A673 (cell line): Measurements from ENCODE around the gene SMAD6. TPM values are rescaled to one million over a fixed set of nuclear protein-coding genes. Genes with fewer than 3 reads are reported as not detected.

Experiments used
- BruUV-seq: library from RNA; stranded (reverse); fragments of 400-500 nt; replicated peaks from 2 replicates; lab custom pipeline; 2021; lab: Mats Ljungman, UMichigan
- CTCF ChIA-PET: fragments of 300-600 bp; sonication (Branson Sonifier 250); formaldehyde crosslinking; loops from one replicate; lab custom pipeline; 2022; ENCODE audit warnings: antibody characterized with exemption; lab: Charles Lee
- POLR2A ChIA-PET: fragments of 300-600 bp; sonication (Branson Sonifier 250); formaldehyde crosslinking; loops from one replicate; lab custom pipeline; 2022; ENCODE audit warnings: antibody characterized with exemption; ENCODE audit not compliant: low non-redundant PET; lab: Charles Lee
- DNase-seq: peaks from one replicate; pipeline ENCODE4 v3.0.0-alpha.2; 2015; ENCODE audit warnings: low spot score
- H3K27ac ChIP-seq: fragments of 200-600 bp; sonication (generic); 2 replicates; pipeline ENCODE4 v1.5.1; 2016; ENCODE audit warnings: mixed run types, low read depth, mild to moderate bottlenecking, mixed read lengths, antibody characterized with exemption, low read length; ENCODE audit not compliant: poor library complexity, severe bottlenecking
- H3K27me3 ChIP-seq: fragments of 200-600 bp; sonication (generic); replicated peaks from 2 replicates; pipeline ENCODE4 v1.6.1; 2017; ENCODE audit warnings: mixed run types, low read depth, mild to moderate bottlenecking, mixed read lengths, antibody characterized with exemption, low read length; ENCODE audit not compliant: insufficient read depth, poor library complexity
- H3K36me3 ChIP-seq: fragments of 200-600 bp; sonication (generic); 2 replicates; pipeline ENCODE4 v1.6.1; 2016; ENCODE audit warnings: mixed run types, mild to moderate bottlenecking, mixed read lengths, antibody characterized with exemption, low read length; ENCODE audit not compliant: insufficient read depth, poor library complexity, severe bottlenecking
- H3K4me1 ChIP-seq: fragments of 200-600 bp; sonication (generic); 2 replicates; pipeline ENCODE4 v1.6.1; 2017; ENCODE audit warnings: mixed run types, mild to moderate bottlenecking, mixed read lengths, antibody characterized with exemption, low read length; ENCODE audit not compliant: insufficient read depth, poor library complexity, severe bottlenecking
- H3K4me3 ChIP-seq: fragments of 200-600 bp; sonication (generic); 2 replicates; pipeline ENCODE4 v1.5.1; 2016; ENCODE audit warnings: low read depth, mixed run types, mild to moderate bottlenecking, mixed read lengths, low read length; ENCODE audit not compliant: poor library complexity, severe bottlenecking
- H3K9me3 ChIP-seq: fragments of 200-600 bp; sonication (generic); 2 replicates; pipeline ENCODE4 v1.6.1; 2016; ENCODE audit warnings: mixed run types, low read depth, mild to moderate bottlenecking, mixed read lengths, antibody characterized with exemption, low read length; ENCODE audit not compliant: poor library complexity, severe bottlenecking
- CTCF ChIP-seq: fragments of 300-800, 200-600 bp; sonication (generic); conservative IDR thresholded peaks from 2 replicates; pipeline ENCODE4 v1.5.1; 2017; ENCODE audit warnings: low read depth, mild to moderate bottlenecking, antibody characterized with exemption, low read length, moderate library complexity, mixed read lengths
- EZH2 ChIP-seq: fragments of 200-600 bp; sonication (generic); IDR thresholded peaks from 2 replicates; pipeline ENCODE4 v1.6.1; 2017; ENCODE audit warnings: borderline replicate concordance, low read depth, mild to moderate bottlenecking, mixed read lengths, antibody characterized with exemption, low read length; ENCODE audit not compliant: poor library complexity, severe bottlenecking
- intact Hi-C: fragments of 100-400 bp; cut with micrococcal nuclease; formaldehyde crosslinking; loops from one replicate; pipeline ENCODE4 v1.10.0; 2022; ENCODE audit not compliant: unreplicated experiment
- total RNA-seq: library from RNA; stranded (reverse); gene quantifications from 2 replicates; pipeline ENCODE4 v1.2.3, GENCODE V29; 2021

SMAD6 gene
- total RNA-seq, 1 experiment from 2014 or later, result 63.9 TPM

GRCh38 chr15:66789029-66790025, 87.3 kb downstream of the SMAD6 start:
- TF ChIP-seq EZH2 (no peak), CTCF (peak; percentile 56)
- no peak overlapping the region for H3K27ac ChIP-seq
- no peaks in the 10 kb centered on the region for H3K4me1 ChIP-seq
- BruUV-seq, result no TSS peak
- H3K4me3 ChIP-seq, result no peak overlapping the region
- H3K27me3 ChIP-seq, result no peaks in the 10 kb centered on the region
- intact Hi-C loops, result loop anchor here (5.0 kb wide), 1 partner anchor 63 kb away; no protein-coding TSS in a partner anchor
- peak; percentile 66 for DNase-seq
- no peaks in the 10 kb centered on the region for H3K36me3 ChIP-seq
- CTCF ChIA-PET, result interaction anchor here (0.8 to 1.3 kb wide), 2 partner anchors 13 to 62 kb away, joined by 3 to 9 read pairs; no protein-coding TSS in a partner anchor
- POLR2A ChIA-PET, result interaction anchor here (0.7 kb wide), 1 partner anchor 223 kb away, joined by 4 read pairs; no protein-coding TSS in a partner anchor
- H3K9me3 ChIP-seq, result no peaks in the 10 kb centered on the region

GRCh38 chr15:66795851-66796250, 93.8 kb downstream of the SMAD6 start:
- no peak for DNase-seq
- H3K9me3 ChIP-seq, result no peaks in the 10 kb centered on the region
- H3K36me3 ChIP-seq, result no peaks in the 10 kb centered on the region
- H3K27me3 ChIP-seq, result no peaks in the 10 kb centered on the region
- CTCF ChIA-PET, result no interaction called here
- peaks cover 6% of the 10 kb centered on the region for H3K4me1 ChIP-seq
- intact Hi-C loops, result no loop called here
- H3K27ac ChIP-seq, result no peak overlapping the region
- BruUV-seq, result no TSS peak
- TF ChIP-seq EZH2, result no peak
- TF ChIP-seq CTCF, result no peak
- POLR2A ChIA-PET, result no interaction called here
- H3K4me3 ChIP-seq, result no peak overlapping the region

GRCh38 chr15:66796343-66796742, 94.3 kb downstream of the SMAD6 start:
- Histone ChIP-seq H3K27ac (no peak overlapping the region), H3K9me3 (no peaks in the 10 kb centered on the region), H3K4me1 (peaks cover 6% of the 10 kb centered on the region), H3K36me3 (no peaks in the 10 kb centered on the region), H3K4me3 (no peak overlapping the region), H3K27me3 (no peaks in the 10 kb centered on the region)
- DNase-seq, result no peak
- no TSS peak for BruUV-seq
- TF ChIP-seq CTCF (no peak), EZH2 (no peak)
- POLR2A ChIA-PET, result no interaction called here
- intact Hi-C loops, result no loop called here
- CTCF ChIA-PET, result no interaction called here
